ENCODE measurements around the gene SYMPK.
A peak's percentile ranks its signal among the peaks of the same experiment; 100 is the strongest.

The SYMPK gene

DNA sequence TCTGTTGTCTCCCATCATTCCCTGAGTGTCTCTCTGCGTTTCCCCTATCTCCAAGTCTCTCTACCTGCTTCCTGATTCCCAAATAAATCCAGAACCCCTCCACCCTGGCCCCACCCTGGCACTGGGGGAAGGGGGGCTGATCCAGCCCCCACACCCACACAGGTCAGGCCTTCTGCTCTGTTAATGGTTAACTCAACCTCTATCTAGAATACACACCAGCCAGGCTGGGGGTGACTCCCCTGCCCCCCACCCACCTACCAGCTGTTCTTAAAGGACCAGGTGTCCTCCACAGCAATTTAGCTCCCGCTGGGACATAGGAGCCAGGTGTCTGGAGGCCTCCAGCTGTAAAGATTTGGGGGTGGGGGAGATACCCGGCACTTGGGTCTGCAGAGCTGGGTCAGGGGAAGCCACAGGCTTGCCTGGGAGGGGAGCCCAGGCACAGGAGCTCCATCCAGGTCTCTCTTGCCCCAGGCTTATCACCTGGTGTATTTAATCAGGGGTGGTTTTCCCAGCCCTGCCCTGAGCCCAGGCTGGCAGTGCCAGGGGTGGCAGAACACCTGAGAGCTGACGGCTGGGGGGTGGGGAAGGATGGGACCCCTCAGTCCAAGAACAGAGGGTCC, 19.1 kb upstream of the SYMPK start:
- no peak for DNase-seq
- no peak for ATAC-seq (ENCODE audit: insufficient read depth, low read depth)
- no peak overlapping the region for H3K27ac ChIP-seq (ENCODE audit: low read length)

DNA sequence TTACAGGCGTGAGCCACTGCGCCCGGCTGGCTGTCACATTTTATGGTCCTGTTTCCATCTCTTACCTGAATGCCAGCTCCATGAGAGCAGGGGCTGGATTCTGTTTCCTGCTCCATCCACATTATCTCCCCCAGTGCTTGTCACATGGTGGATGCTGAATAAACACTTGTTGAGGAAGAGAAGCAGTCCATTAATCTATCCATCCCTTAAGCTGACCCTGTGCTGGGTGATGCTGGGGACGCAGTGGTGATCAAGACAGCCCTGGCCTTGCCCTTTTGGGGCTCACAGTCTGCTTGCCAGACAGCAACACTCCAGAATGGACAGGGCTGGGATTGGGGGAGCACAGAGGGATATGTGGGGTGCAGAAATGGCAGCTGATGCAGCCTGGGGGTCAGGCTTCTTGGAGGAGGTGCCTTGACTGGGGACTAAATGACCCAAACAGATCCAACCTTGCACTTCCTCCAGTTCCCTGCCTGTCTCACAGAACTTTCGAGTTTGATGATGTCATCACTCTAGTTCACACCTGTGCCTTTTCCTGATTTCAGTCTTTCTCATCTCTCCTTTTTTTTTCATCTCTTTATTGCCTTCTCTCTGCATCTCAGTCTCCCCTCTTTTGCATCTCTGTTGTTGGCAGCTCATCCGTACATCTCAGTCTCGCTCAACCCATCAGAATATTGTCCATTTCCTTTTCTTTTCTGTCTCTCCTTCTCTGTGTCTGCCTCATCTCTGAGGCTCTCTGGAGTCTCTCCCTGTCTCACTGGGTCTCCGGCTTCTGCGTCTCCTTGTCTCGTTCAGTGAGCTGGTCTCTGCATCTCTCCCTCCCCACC, 18.3 kb upstream of the SYMPK start:
- peaks cover 28% of the 10 kb centered on the region for H3K36me3 ChIP-seq (ENCODE audit: insufficient read depth, low read length)
- H3K9ac ChIP-seq (ENCODE audit: low read depth, low read length) = no peak overlapping the region
- peaks cover 27% of the 10 kb centered on the region for H3K79me2 ChIP-seq (ENCODE audit: insufficient read depth, low read length)
- H3K4me1 ChIP-seq (ENCODE audit: insufficient read depth, low read length) = peaks cover 26% of the 10 kb centered on the region
- H3K27ac ChIP-seq (ENCODE audit: low read length) = no peak overlapping the region
- DNase-seq (no peak), ATAC-seq (ENCODE audit: insufficient read depth, low read depth) (no peak)
- H3K4me2 ChIP-seq (ENCODE audit: insufficient read depth, low read length) = no peak overlapping the region
- peaks cover 44% of the 10 kb centered on the region for H4K20me1 ChIP-seq (ENCODE audit: insufficient read depth, low read length)
- H3K9me3 ChIP-seq (ENCODE audit: insufficient read depth, low read length, severe bottlenecking) = no peaks in the 10 kb centered on the region
- H2AFZ ChIP-seq (ENCODE audit: low read depth, low read length) = no peak overlapping the region
- no peaks in the 10 kb centered on the region for H3K27me3 ChIP-seq (ENCODE audit: insufficient read depth, low read length, poor library complexity)
- no peak overlapping the region for H3K4me3 ChIP-seq (ENCODE audit: low read depth in 1 of 2, low read length in 2 of 2)
- TF ChIP-seq, protein P1, sequence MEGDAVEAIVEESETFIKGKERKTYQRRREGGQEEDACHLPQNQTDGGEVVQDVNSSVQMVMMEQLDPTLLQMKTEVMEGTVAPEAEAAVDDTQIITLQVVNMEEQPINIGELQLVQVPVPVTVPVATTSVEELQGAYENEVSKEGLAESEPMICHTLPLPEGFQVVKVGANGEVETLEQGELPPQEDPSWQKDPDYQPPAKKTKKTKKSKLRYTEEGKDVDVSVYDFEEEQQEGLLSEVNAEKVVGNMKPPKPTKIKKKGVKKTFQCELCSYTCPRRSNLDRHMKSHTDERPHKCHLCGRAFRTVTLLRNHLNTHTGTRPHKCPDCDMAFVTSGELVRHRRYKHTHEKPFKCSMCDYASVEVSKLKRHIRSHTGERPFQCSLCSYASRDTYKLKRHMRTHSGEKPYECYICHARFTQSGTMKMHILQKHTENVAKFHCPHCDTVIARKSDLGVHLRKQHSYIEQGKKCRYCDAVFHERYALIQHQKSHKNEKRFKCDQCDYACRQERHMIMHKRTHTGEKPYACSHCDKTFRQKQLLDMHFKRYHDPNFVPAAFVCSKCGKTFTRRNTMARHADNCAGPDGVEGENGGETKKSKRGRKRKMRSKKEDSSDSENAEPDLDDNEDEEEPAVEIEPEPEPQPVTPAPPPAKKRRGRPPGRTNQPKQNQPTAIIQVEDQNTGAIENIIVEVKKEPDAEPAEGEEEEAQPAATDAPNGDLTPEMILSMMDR (IDR thresholded peaks at IDR 0.05; ENCODE audit: borderline replicate concordance, extremely low read depth, low read length, poor library complexity, severe bottlenecking) = no peak
- TF ChIP-seq EZH2 (IDR thresholded peaks at IDR 0.05; ENCODE audit: borderline replicate concordance, low read depth, low read length, severe bottlenecking) = no peak

More for the DNA sequence above, 19.1 kb upstream of the SYMPK start:
- no peak overlapping the region for H3K4me3 ChIP-seq (ENCODE audit: low read depth in 1 of 2, low read length in 2 of 2)
- peaks cover 44% of the 10 kb centered on the region for H4K20me1 ChIP-seq (ENCODE audit: insufficient read depth, low read length)
- H3K27me3 ChIP-seq (ENCODE audit: insufficient read depth, low read length, poor library complexity) = no peaks in the 10 kb centered on the region
- peaks cover 29% of the 10 kb centered on the region for H3K79me2 ChIP-seq (ENCODE audit: insufficient read depth, low read length)
- no peak overlapping the region for H2AFZ ChIP-seq (ENCODE audit: low read depth, low read length)
- no peaks in the 10 kb centered on the region for H3K9me3 ChIP-seq (ENCODE audit: insufficient read depth, low read length, severe bottlenecking)
- peaks cover 28% of the 10 kb centered on the region for H3K36me3 ChIP-seq (ENCODE audit: insufficient read depth, low read length)
- TF ChIP-seq, protein P1 (IDR thresholded peaks at IDR 0.05; ENCODE audit: borderline replicate concordance, extremely low read depth, low read length, poor library complexity, severe bottlenecking) = no peak
- no peak for TF ChIP-seq EZH2 (IDR thresholded peaks at IDR 0.05; ENCODE audit: borderline replicate concordance, low read depth, low read length, severe bottlenecking)
- H3K9ac ChIP-seq (ENCODE audit: low read depth, low read length) = no peak overlapping the region
- peak overlapping the region; percentile 22; the same call in 1 of the 2 replicates for H3K4me2 ChIP-seq (ENCODE audit: insufficient read depth, low read length)
- peaks cover 28% of the 10 kb centered on the region for H3K4me1 ChIP-seq (ENCODE audit: insufficient read depth, low read length)

DNA sequence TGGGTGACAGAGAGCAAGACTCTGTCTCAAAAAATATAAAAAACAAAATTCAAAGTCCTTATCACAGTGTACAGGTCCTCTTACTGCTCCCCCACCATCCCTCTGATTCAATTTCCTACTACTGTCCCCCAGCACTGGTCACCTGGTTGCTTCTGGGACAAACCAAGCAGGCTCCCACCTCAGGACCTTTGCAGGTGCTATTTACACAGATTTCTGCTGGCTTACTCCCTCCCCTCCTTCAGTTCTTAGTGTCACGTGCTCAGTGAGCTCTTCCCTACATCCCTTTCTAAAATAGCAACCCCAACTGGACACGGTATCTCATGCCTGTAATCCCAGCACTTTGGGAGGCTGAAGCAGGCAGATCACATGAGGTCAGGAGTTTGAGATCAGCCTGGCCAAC, 17.0 kb upstream of the SYMPK start:
- peaks cover 5% of the 10 kb centered on the region for H3K27me3 ChIP-seq (ENCODE audit: insufficient read depth, low read length, poor library complexity)
- H3K9me3 ChIP-seq (ENCODE audit: insufficient read depth, low read length, severe bottlenecking) = no peaks in the 10 kb centered on the region
- DNase-seq (no peak), ATAC-seq (ENCODE audit: insufficient read depth, low read depth) (no peak)
- no peak overlapping the region for H3K4me3 ChIP-seq (ENCODE audit: low read depth in 1 of 2, low read length in 2 of 2)
- peaks cover 18% of the 10 kb centered on the region for H3K79me2 ChIP-seq (ENCODE audit: insufficient read depth, low read length)
- peaks cover 38% of the 10 kb centered on the region for H4K20me1 ChIP-seq (ENCODE audit: insufficient read depth, low read length)
- H2AFZ ChIP-seq (ENCODE audit: low read depth, low read length) = no peak overlapping the region
- H3K4me2 ChIP-seq (ENCODE audit: insufficient read depth, low read length) = no peak overlapping the region
- H3K27ac ChIP-seq (ENCODE audit: low read length) = no peak overlapping the region
- H3K36me3 ChIP-seq (ENCODE audit: insufficient read depth, low read length) = peaks cover 25% of the 10 kb centered on the region
- H3K9ac ChIP-seq (ENCODE audit: low read depth, low read length) = no peak overlapping the region
- TF ChIP-seq, protein P1 (IDR thresholded peaks at IDR 0.05; ENCODE audit: borderline replicate concordance, extremely low read depth, low read length, poor library complexity, severe bottlenecking) = no peak
- TF ChIP-seq EZH2 (IDR thresholded peaks at IDR 0.05; ENCODE audit: borderline replicate concordance, low read depth, low read length, severe bottlenecking) = no peak
- peaks cover 21% of the 10 kb centered on the region for H3K4me1 ChIP-seq (ENCODE audit: insufficient read depth, low read length)
